NCI-H748 (cell line): Measurements from ENCODE around the gene RAB39A.

Source experiments
- DNase-seq: peaks from one replicate; lab custom pipeline; 2025; ENCODE audit not compliant: unreplicated experiment; lab: John Stamatoyannopoulos, UW

RAB39A gene

DNA sequence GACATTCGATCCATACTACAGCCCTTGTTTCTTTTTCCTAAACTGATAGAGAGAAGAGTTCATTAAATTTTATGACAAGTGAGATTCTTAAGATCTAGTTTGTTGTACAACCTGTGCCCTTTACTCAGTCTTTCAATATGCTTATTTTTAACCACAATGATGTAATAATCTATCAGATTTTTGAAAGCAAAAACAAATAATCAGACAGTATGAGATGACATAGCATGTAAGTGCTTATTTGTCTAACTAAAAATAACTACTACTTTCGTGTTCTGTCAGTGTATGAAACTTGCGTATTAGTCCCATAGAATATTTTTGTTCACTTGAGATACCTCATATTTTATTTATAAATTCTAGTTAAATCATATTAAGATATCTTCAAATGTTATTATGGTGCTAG is 33.2 kb downstream of the RAB39A start:
- DNase-seq = no peak

DNA sequence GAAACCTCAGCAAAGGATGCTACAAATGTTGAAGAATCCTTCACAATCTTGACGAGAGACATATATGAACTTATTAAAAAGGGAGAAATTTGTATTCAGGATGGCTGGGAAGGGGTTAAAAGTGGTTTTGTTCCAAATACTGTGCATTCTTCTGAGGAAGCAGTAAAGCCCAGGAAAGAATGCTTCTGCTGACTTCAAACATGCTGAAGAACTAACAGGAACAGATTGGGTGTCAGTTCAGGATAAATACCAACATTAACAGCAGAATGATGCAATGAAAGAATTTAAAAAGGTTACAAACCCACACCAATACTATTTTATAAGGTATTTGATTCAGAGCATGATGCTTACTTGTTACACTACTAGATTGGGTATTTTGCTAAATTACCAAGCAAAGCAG is 33.9 kb downstream of the RAB39A start:
- no peak for DNase-seq

DNA sequence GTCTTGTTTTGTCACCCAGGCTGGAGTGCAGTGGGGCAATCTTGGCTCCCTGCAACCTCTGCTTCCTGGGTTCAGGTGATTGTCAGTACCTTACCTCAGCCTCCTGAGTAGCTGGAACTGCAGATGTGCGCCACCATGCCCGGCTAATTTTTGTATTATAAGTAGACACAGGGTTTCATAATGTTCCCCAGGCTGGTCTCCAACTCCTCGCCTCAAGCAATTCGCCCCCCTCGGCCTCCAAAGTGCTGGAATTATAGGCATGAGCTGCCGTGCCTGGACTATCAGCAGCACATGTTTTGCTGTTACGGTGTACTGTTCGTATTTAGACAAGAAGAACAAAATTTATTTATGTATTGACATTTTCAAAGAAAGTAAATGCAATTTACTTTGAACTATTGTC is 34.8 kb downstream of the RAB39A start:
- no peak for DNase-seq

- DNase-seq = no peak
Measured at GRCh38 chr11:107969219-107969618, 41.0 kb downstream of the RAB39A start.

DNA sequence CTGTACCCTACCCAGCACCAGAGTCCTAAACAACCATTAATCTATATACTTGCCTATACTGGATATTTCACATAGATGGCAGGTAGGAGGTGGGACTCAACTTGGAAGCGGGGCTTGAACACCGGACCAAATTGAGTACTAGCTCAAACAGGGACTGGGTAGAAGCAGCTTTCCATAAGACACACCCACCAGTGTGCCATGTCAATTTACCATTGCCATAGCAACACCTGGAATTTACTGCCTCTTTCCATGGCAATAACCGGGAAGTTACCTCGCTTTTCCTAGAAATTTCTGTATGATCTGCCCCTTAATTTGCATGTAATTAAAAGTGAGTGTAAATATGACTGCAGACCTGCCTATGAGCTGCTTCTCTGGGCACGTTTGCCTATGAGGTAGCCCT is 41.8 kb downstream of the RAB39A start:
- no peak for DNase-seq

GRCh38 chr11:107973641-107974040 is 45.4 kb downstream of the RAB39A start:
- no peak for DNase-seq

- DNase-seq = peak; percentile 68
Measured at GRCh38 chr11:107988397-107989158, 60.3 kb downstream of the RAB39A start.

DNA sequence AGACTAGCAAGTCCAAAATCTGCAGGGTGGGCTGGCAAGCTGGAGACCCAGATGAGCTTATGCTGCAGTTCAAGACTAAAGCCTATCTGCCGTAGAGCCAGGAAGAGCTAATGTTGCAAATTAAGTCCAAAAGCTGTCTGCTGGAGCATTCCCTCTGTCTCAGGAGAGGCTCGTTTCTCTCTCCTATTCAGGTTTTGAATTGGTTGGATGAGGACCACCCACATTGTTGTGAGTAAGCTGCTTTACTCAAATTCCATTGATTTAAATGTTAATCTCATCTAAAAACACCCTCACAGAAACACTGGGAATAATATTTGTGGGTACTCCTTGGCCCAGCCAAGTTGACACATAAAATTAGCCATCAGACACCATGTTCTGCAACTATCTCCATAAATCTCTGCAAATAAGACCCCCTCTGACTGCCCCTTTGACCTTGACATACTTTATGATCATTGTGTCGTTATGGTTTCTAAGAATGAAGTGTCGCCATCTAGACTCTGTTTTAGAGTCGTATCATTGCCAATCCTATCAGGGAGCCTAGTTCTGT is 63.7 kb downstream of the RAB39A start:
- DNase-seq = no peak

DNA sequence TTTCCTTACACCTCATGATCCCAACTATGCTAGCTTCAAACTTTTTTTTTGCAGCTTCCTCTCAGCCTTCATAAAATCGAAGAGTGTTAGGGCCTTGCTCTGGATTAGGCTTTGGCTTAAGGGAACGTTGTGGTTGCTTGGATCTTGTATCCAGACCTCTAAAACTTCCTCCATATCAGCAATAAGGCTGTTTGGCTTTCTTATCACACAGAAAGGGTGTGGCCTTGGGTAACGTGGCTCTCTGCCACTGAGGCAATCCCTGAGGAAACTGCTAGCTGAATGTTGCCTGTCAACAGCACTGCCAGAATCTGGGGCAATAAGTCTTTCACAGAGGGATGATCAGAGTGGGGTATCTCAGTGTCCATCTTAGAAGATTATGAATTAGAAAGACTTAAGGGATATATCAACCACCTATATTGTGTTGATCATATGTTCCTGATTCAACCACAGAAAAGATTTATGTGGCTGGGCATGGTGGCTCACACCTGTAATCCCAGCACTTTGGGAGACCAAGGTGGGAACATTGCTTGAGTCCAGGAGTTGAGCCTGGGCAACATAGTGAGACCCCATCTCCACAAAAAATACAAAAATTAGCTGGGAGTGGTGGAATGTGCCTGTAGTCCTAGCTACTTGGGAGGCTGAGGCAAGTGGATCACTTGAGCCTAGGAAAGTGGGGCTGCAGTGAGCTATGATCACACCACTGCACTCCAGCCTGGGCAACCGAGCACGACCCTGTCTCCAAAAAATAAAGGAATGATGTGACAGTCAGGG is 67.9 kb downstream of the RAB39A start:
- no peak for DNase-seq

GRCh38 chr11:107998761-107999160 is 70.5 kb downstream of the RAB39A start:
- no peak for DNase-seq

GRCh38 chr11:107999759-108000455 is 71.7 kb downstream of the RAB39A start:
- peak; percentile 52 for DNase-seq

GRCh38 chr11:108002476-108002875 is 74.2 kb downstream of the RAB39A start:
- no peak for DNase-seq

DNA sequence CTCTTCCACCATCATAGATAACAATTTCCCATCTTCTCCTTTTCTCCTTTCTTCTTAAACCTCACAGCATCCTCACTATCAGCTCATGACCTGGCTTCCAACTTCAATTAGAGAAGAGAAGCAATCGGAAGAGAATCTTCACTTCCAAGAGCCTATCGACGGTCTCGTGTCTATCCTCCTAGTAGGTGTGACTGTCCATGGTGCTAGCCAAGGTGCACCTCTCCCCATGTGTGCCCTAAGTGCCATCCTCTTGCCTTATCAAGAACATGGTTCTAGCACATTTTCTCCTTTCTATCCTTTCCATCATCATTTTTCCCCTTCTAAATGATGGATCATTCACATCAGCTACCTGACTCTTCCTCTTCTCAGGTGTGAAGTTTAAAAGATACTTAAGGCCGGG is 75.4 kb downstream of the RAB39A start:
- no peak for DNase-seq

- no peak for DNase-seq
Measured at GRCh38 chr11:108007819-108008218, 79.6 kb downstream of the RAB39A start.

DNA sequence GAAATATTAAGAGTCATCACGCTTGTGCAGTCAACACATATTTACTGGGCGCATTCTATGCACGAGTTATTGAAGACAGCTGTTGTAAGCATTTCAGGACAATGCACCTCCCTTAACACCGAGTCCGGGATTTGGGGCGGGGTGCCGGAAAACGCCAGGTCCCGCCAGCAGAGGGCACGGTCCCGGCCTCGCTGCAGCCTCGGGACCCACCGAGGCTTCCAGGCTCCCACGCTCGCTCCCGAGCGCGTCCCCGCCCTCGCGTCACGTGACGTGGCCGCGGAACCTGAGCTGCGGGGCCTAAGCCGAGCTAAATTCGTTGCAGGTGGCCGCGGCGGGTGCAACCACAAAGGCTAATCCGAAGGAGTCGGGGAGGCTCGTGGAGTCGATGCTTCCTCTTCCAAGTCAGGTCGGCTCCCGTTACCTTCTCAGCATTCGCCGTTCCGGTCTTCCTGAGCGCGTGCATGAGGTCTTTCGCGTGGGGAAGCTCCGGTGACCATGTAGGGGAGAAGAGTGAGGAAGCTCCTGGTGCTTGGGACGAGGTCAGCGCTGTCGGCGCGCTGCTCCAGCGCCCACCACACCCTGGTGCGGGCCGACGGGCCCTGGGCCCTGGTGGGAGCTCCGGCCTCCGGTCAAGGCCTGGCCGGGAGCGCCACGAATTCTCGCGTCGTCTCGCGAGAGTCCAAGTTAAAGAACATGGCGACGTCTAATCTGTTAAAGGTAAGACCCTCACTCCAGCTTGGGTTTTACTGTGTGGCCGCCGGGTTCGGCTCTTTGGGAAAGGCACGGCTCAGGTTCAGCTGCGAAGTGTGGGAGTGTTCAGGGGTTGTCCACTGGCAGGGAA is 80.6 kb downstream of the RAB39A start, which contains the start of gene CUL5:
CUL5 (plus strand) TSS at position 243 of the 841 bp plus-strand sequence; CDS start at position 694, 451 bp downstream.
- DNase-seq = peak; percentile 85

DNA sequence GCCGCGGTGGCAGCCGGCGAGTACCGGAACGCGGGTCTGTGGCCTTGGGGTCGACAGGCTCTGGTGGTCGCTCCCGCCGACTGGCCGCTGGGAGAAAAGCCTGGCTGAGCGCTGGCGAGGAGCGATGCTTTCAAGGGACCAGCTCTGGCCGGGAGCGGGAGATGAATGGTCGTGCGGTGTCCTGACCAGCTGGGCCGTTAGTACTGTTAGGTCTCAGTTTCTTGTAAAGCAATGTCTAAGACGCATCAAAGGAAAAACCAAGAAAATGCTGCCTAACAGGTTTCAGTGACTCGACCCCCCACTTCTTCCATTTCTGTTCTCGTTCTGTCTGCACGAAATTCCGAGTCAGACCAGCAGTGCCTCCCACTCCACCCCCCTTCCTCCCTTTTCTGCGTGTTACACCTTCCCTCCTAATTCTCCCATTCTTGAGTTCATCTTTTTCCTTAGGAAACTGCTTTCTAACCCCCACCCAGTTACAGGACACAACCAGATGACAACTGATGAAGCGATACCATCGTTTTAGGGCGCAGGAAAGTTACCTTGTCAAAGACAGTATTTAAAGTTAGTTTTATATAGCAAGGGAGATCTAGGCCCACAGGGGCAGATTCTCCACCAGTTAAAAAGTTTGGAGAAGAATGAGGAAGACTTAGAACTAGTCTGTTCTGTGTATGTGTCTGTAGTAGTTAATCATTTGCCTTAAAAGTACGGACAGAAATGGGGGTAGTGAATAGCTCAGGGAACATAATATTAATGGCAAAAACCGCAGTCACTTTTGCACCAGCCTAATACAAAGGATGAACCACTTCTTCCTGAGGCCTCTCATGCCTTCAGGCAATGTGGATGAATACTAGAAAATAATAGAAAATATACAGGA is 81.5 kb downstream of the RAB39A start:
- DNase-seq = peak; percentile 40

- no peak for DNase-seq
Measured at GRCh38 chr11:108012139-108012725, 84.0 kb downstream of the RAB39A start.
